IMR-90 (cell line): ENCODE measurements around the gene NT5DC1. TPM values are rescaled to one million over a fixed set of nuclear protein-coding genes. Genes with fewer than 3 reads are reported as not detected.

Experiments used
- ATAC-seq: fragments of 200-7000 bp; cut with Tn5 transposase; 2 replicates; pipeline ENCODE4 v1.9.1; 2020; ENCODE audit warnings: low read depth, mild to moderate bottlenecking, moderate library complexity
- BruUV-seq: library from RNA; stranded (reverse); fragments of 400-500 nt; replicated peaks from 2 replicates; lab custom pipeline; 2021; lab: Mats Ljungman, UMichigan
- CTCF ChIA-PET: fragments of 300-600 bp; formaldehyde crosslinking; extraction: SDS; loops from one replicate; lab custom pipeline; 2021; ENCODE audit warnings: antibody characterized with exemption; lab: Yijun Ruan, JAX
- POLR2A ChIA-PET: fragments of 300-600 bp; sonication (Branson Sonifier 250); formaldehyde crosslinking; loops from one replicate; lab custom pipeline; 2022; ENCODE audit warnings: antibody characterized with exemption; ENCODE audit not compliant: unreplicated experiment; lab: Charles Lee
- DNase-seq: peaks from one replicate; pipeline ENCODE4 v3.0.0; 2013
- H2AFZ ChIP-seq: replicated peaks from 2 replicates; pipeline ENCODE3; 2013; ENCODE audit warnings: low read length, mild to moderate bottlenecking; ENCODE audit not compliant: poor library complexity
- H2AK5ac ChIP-seq: 2 replicates; pipeline ENCODE4 v1.6.1; 2013; ENCODE audit warnings: low read depth, low read length, inconsistent platforms
- H2AK9ac ChIP-seq: replicated peaks from 2 replicates; pipeline ENCODE3; 2013; ENCODE audit warnings: mild to moderate bottlenecking, low read depth, low read length, moderate library complexity; ENCODE audit not compliant: poor library complexity
- H2BK120ac ChIP-seq: 2 replicates; pipeline ENCODE4 v1.6.1; 2013; ENCODE audit warnings: low read depth, low read length, inconsistent platforms
- H2BK15ac ChIP-seq: 3 replicates; pipeline ENCODE4 v1.6.1; 2013; ENCODE audit warnings: low read depth, low read length, inconsistent platforms
- H2BK20ac ChIP-seq: 2 replicates; pipeline ENCODE4 v1.6.1; 2013; ENCODE audit warnings: low read depth, mild to moderate bottlenecking, inconsistent platforms, low read length, moderate library complexity
- H2BK5ac ChIP-seq: 2 replicates; pipeline ENCODE4 v1.6.1; 2013; ENCODE audit warnings: mild to moderate bottlenecking, low read depth, low read length, inconsistent platforms; ENCODE audit not compliant: poor library complexity, severe bottlenecking
- H3K14ac ChIP-seq: replicated peaks from 2 replicates; pipeline ENCODE4 v1.6.1; 2013; ENCODE audit warnings: low read depth, low read length, inconsistent platforms
- H3K18ac ChIP-seq: 2 replicates; pipeline ENCODE4 v1.6.1; 2013; ENCODE audit warnings: low read depth, low read length, control low read depth
- H3K23ac ChIP-seq: 2 replicates; pipeline ENCODE4 v1.6.1; 2013; ENCODE audit warnings: low read depth, low read length, inconsistent platforms
- H3K27ac ChIP-seq: 2 replicates; pipeline ENCODE4 v1.5.1; 2013; ENCODE audit warnings: mild to moderate bottlenecking, control low read depth, low read length; ENCODE audit not compliant: insufficient read depth
- H3K27me3 ChIP-seq: 2 replicates; pipeline ENCODE4 v1.6.1; 2013; ENCODE audit warnings: low read length; ENCODE audit not compliant: control insufficient read depth, insufficient read depth
- H3K36me3 ChIP-seq: 2 replicates; pipeline ENCODE4 v1.6.1; 2013; ENCODE audit warnings: low read length, mixed read lengths; ENCODE audit not compliant: control insufficient read depth, insufficient read depth
- H3K4ac ChIP-seq: 2 replicates; pipeline ENCODE4 v1.6.1; 2013; ENCODE audit warnings: low read depth, low read length, inconsistent platforms
- H3K4me1 ChIP-seq: 2 replicates; pipeline ENCODE4 v1.6.1; 2013; ENCODE audit warnings: low read length, mixed read lengths; ENCODE audit not compliant: control insufficient read depth, insufficient read depth
- H3K4me2 ChIP-seq: 2 replicates; pipeline ENCODE4 v1.6.1; 2013; ENCODE audit warnings: low read depth, mild to moderate bottlenecking, control low read depth, low read length, moderate library complexity
- H3K4me3 ChIP-seq: 2 replicates; pipeline ENCODE4 v1.5.1; 2013; ENCODE audit warnings: low read depth, mild to moderate bottlenecking, control low read depth, low read length, moderate library complexity; ENCODE audit not compliant: insufficient read depth
- H3K56ac ChIP-seq: 2 replicates; pipeline ENCODE4 v1.6.1; 2013; ENCODE audit warnings: low read length, inconsistent platforms; ENCODE audit not compliant: insufficient read depth; ENCODE audit errors: extremely low read depth
- H3K79me1 ChIP-seq, 2 experiments: 2 replicates each; pipeline ENCODE4 v1.6.1; 2013; ENCODE audit warnings: low read length in 2 of 2, inconsistent platforms in 1 of 2, low read depth in 1 of 2
- H3K9ac ChIP-seq: 2 replicates; pipeline ENCODE4 v1.6.1; 2013; ENCODE audit warnings: low read depth, low read length, control low read depth
- H3K9me1 ChIP-seq: 2 replicates; pipeline ENCODE4 v1.6.1; 2013; ENCODE audit warnings: low read length, inconsistent platforms; ENCODE audit not compliant: insufficient read depth
- H3K9me3 ChIP-seq: 2 replicates; pipeline ENCODE4 v1.6.1; 2013; ENCODE audit warnings: low read length; ENCODE audit not compliant: control insufficient read depth, insufficient read depth
- H4K20me1 ChIP-seq: 2 replicates; pipeline ENCODE4 v1.6.1; 2013; ENCODE audit warnings: low read length, inconsistent platforms; ENCODE audit not compliant: insufficient read depth
- H4K5ac ChIP-seq: 2 replicates; pipeline ENCODE4 v1.6.1; 2013; ENCODE audit warnings: mild to moderate bottlenecking, low read depth, low read length, control low read depth
- H4K8ac ChIP-seq, 2 experiments: 2 replicates each; pipeline ENCODE4 v1.6.1; 2013; ENCODE audit warnings: low read depth in 2 of 2, low read length in 2 of 2, control low read depth in 1 of 2, inconsistent platforms in 1 of 2
- H4K91ac ChIP-seq: 2 replicates; pipeline ENCODE4 v1.6.1; 2013; ENCODE audit warnings: low read depth, low read length, inconsistent platforms; ENCODE audit not compliant: insufficient read depth
- CEBPB ChIP-seq: IDR thresholded peaks from 2 replicates; pipeline ENCODE4 v1.6.1; 2012; ENCODE audit warnings: low read depth, low read length, improper control_type of control experiment
- CHD1 ChIP-seq: IDR thresholded peaks from 2 replicates; pipeline ENCODE4 v1.6.1; 2012; ENCODE audit warnings: low read depth, low read length, improper control_type of control experiment
- FOS ChIP-seq: fragments of 150-350 bp; IDR thresholded peaks from 2 replicates; pipeline ENCODE4 v1.6.1; 2016; ENCODE audit warnings: low read depth, low read length
- MAZ ChIP-seq: IDR thresholded peaks from 2 replicates; pipeline ENCODE4 v1.6.1; 2012; ENCODE audit warnings: low read depth, mild to moderate bottlenecking, low read length, improper control_type of control experiment, moderate library complexity, borderline replicate concordance
- NFE2L2 ChIP-seq: fragments of 150-350 bp; IDR thresholded peaks from 2 replicates; pipeline ENCODE4 v1.6.1; 2016; ENCODE audit warnings: low read depth, mild to moderate bottlenecking, low read length
- POLR2A ChIP-seq: IDR thresholded peaks from 2 replicates; pipeline ENCODE4 v1.6.1; 2012; ENCODE audit warnings: mild to moderate bottlenecking, low read depth, low read length
- RAD21 ChIP-seq: IDR thresholded peaks from 2 replicates; pipeline ENCODE4 v1.6.1; 2012; ENCODE audit warnings: low read length, improper control_type of control experiment
- RCOR1 ChIP-seq: IDR thresholded peaks from 2 replicates; pipeline ENCODE4 v1.6.1; 2012; ENCODE audit warnings: mild to moderate bottlenecking, low read length, improper control_type of control experiment; ENCODE audit not compliant: insufficient replicate concordance
- WGBS, 2 experiments: methylation state at CpG; one replicate each; pipeline versions ENCODE4 v1.1.5 to v1.1.7; 2013; ENCODE audit warnings: missing lambda C conversion rate in 2 of 2; ENCODE audit not compliant: insufficient read length in 1 of 2; ENCODE audit errors: extremely low coverage in 2 of 2; 5-methylcytosine and 5-hydroxymethylcytosine counted together
- dilution Hi-C: fragments of 300-500 bp; cut with HindIII; formaldehyde crosslinking; loops from one replicate; pipeline ENCODE4 v1.14.3; 2018; ENCODE audit warnings: low sequenced_read_pairs; ENCODE audit not compliant: unreplicated experiment
- in situ Hi-C: fragments of 300-500 bp; cut with MboI; formaldehyde crosslinking; loops from 3 replicates; pipeline ENCODE4 v1.14.3; 2019; ENCODE audit warnings: low sequenced_read_pairs, inconsistent platforms, mixed read lengths
- intact Hi-C: fragments of 100-400 bp; cut with micrococcal nuclease; formaldehyde crosslinking; loops from 2 replicates; pipeline ENCODE4 v1.10.0; 2022
- polyA plus RNA-seq, 3 experiments: library from polyadenylated mRNA; depleted of rRNA; stranded (reverse); fragments of >200 nt; gene quantifications; 2 replicates each; pipeline ENCODE4 v1.2.3, GENCODE V29; 2012; ENCODE audit warnings: low replicate concordance in 1 of 3
- total RNA-seq: library from RNA; depleted of rRNA; stranded (reverse); fragments of >200 nt; gene quantifications from 2 replicates; pipeline ENCODE4 v1.2.3, GENCODE V29; 2012
- TF ChIP-seq, protein P1 (sequence below): fragments of 150-350 bp; IDR thresholded peaks from 2 replicates; pipeline ENCODE4 v1.6.1; 2017; ENCODE audit warnings: mild to moderate bottlenecking, antibody characterized with exemption, low read length, low read depth

The NT5DC1 gene
- total and polyA plus RNA-seq, 2 of the 4 experiments (the other 2 are of a cell fraction) = 11.7 to 16.8 TPM

DNA sequence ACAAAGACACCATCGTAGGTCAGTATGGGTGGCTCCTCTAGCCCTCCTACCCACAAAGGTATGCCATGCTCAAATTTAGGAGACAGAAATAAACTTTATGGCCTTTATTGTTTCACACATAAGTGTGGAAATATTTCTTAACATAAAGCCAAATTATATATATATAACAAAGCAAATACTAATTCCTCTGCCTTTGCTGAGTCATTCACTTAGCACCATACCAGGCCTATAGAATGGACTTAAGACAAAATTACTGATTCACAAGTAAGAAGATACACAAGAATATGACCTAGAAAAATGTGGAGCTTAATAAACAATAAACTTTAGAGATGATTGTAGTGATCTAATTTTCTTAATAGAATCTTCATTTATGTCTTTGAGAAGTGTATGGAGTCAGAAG, 45.1 kb upstream of the NT5DC1 start:
- Histone ChIP-seq H2BK20ac (no peak overlapping the region), H2BK15ac (no peak overlapping the region), H3K4me2 (no peak overlapping the region), H3K9me3 (no peaks in the 10 kb centered on the region), H4K5ac (no peak overlapping the region), H2AK9ac (no peak overlapping the region), H3K23ac (no peak overlapping the region), H3K9ac (no peak overlapping the region), H3K14ac (no peak overlapping the region), H3K27ac (no peak overlapping the region), H3K9me1 (0 out of 2 replicates have a peak, but pooled peaks cover 3% of the 10 kb centered on the region), H2AK5ac (no peak overlapping the region), H2BK120ac (no peak overlapping the region), H3K27me3 (no peaks in the 10 kb centered on the region), H3K4me3 (no peak overlapping the region), H3K56ac (no peak overlapping the region), H3K18ac (no peak overlapping the region), H4K20me1 (no peaks in the 10 kb centered on the region), H3K79me1 (no peaks in the 10 kb centered on the region), H2BK5ac (no peak overlapping the region), H2AFZ (no peak overlapping the region), H4K8ac (no peak overlapping the region), H3K4ac (no peak overlapping the region), H4K91ac (no peak overlapping the region), H3K4me1 (peaks cover 4% of the 10 kb centered on the region; the same call in 1 of the 2 replicates), H3K36me3 (no peaks in the 10 kb centered on the region)
- WGBS, 2 experiments = no CpG with 5 or more reads among the region's 1 CpG
- ATAC-seq (no peak), DNase-seq (no peak)
- TF ChIP-seq RCOR1 (no peak), FOS (no peak), MAZ (no peak), CHD1 (no peak), RAD21 (no peak), CEBPB (no peak), NFE2L2 (peak; percentile 47; the same call in 1 of the 2 replicates), POLR2A (no peak)
- TF ChIP-seq, protein P1, sequence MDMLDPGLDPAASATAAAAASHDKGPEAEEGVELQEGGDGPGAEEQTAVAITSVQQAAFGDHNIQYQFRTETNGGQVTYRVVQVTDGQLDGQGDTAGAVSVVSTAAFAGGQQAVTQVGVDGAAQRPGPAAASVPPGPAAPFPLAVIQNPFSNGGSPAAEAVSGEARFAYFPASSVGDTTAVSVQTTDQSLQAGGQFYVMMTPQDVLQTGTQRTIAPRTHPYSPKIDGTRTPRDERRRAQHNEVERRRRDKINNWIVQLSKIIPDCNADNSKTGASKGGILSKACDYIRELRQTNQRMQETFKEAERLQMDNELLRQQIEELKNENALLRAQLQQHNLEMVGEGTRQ = no peak
- BruUV-seq = no TSS peak
- intact Hi-C loops (no loop called here), in situ Hi-C loops (no loop called here), dilution Hi-C loops (no loop called here)
- ChIA-PET POLR2A (interaction anchor here (0.6 kb wide), 1 partner anchor 9 kb away, joined by 3 read pairs; no protein-coding TSS in a partner anchor), CTCF (interaction anchor here (0.5 kb wide), 1 partner anchor 114 kb away, joined by 3 read pairs; no protein-coding TSS in a partner anchor)
